GM23248 (cell line): Measurements from ENCODE around the gene CHADL.

Source experiments
- EZH2 ChIP-seq: fragments of 200-600 bp; sonication (generic); IDR thresholded peaks from 2 replicates; pipeline ENCODE4 v1.6.1; 2018; ENCODE audit warnings: antibody characterized with exemption, mild to moderate bottlenecking; ENCODE audit not compliant: insufficient read depth, poor library complexity, severe bottlenecking
- EZH2phosphoT487 ChIP-seq: fragments of 200-600 bp; sonication (generic); IDR thresholded peaks from 2 replicates; pipeline ENCODE4 v1.6.1; 2018; ENCODE audit warnings: antibody characterized with exemption, moderate library complexity, mild to moderate bottlenecking, low read depth; ENCODE audit not compliant: insufficient read depth

- TF ChIP-seq EZH2, result no peak
- no peak for TF ChIP-seq EZH2phosphoT487
Observed at GRCh38 chr22:41249442-41249841, 8.7 kb upstream of the CHADL start.
